GM12891 (cell line): ENCODE data around the gene ATF7IP2.

Experiments
- POLR2A ChIP-seq: IDR thresholded peaks from 2 replicates; pipeline ENCODE4 v1.6.1; 2011; ENCODE audit warnings: low read depth, low read length, control low read depth
- POLR2AphosphoS5 ChIP-seq: IDR thresholded peaks from 2 replicates; pipeline ENCODE4 v1.6.1; 2011; ENCODE audit warnings: low read depth, low read length, control low read depth
- TAF1 ChIP-seq: IDR thresholded peaks from 2 replicates; pipeline ENCODE4 v1.6.1; 2011; ENCODE audit warnings: low read depth, low read length, control low read depth

DNA sequence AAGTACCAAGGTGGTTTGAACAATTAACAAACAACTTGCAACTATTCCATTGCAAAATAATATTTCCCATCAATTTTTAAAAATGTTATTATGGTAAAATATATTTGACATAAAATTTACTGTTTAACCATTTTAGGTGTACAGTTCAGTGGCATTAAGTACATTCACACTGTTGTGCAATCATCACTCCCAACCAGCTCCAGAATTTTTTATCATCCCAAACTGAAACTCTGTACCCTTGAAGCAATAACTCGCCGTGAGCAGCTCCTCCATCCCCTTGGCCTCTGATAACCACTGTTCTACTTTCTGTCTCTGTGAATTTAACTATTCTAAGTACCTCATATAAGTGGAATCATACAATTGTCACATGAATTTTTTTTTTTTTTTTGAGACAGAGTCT, 33.6 kb upstream of the ATF7IP2 start:
- TF ChIP-seq POLR2AphosphoS5: no peak
- no peak for TF ChIP-seq POLR2A
- TF ChIP-seq TAF1: no peak
